SHP77 (cell line): Measurements from ENCODE around the gene OTULIN.
A peak's percentile ranks its signal among the peaks of the same experiment; 100 is the strongest.

ENCODE experiments used
- DNase-seq, 2 experiments: peaks; one replicate each; lab custom pipeline; 2025; lab: John Stamatoyannopoulos, UW

OTULIN gene

GRCh38 chr5:14668181-14668591 is 3.7 kb downstream of the OTULIN start:
- DNase-seq, result no peak

DNA sequence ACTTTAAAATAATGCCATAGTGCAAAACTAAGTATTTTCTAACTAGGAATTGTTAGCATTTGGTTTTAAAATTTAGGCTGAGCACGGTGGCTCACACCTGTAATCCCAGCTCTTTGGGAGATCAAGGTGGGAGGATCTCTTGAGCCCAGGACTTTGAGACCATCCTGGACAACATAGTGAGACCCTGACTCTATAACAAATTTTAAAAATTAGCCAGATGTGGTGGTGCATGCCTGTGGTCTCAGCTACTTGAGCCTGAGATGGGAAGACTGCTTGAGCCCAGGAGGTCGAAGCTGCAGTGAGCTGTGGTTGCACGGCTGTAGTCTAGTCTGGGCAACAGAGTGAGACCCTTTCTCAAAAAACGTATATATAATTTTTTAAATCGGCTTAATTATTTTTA is 4.9 kb downstream of the OTULIN start:
- DNase-seq, result no peak

DNA sequence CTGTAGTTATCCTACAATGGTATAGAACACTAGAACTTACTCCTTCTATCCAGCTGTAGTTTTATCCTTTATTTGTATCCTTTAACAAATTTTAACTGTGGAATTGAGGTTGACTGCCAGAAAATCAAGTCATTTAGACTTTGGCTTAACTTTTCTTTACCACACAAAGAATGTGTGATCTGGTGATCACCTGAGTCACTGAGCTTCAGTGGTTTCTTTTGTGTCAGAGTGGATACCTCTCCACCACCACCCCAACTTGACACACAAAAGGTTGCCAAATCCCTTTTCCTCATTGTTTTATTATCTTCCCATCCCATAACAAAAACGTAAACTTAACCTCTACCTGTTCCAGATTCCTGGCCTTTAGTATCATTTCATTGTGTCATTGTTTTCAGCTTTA is 5.5 kb downstream of the OTULIN start:
- DNase-seq, result no peak

GRCh38 chr5:14671414-14671813 is 6.9 kb downstream of the OTULIN start:
- peak; percentile 47 to 49 for DNase-seq

DNA sequence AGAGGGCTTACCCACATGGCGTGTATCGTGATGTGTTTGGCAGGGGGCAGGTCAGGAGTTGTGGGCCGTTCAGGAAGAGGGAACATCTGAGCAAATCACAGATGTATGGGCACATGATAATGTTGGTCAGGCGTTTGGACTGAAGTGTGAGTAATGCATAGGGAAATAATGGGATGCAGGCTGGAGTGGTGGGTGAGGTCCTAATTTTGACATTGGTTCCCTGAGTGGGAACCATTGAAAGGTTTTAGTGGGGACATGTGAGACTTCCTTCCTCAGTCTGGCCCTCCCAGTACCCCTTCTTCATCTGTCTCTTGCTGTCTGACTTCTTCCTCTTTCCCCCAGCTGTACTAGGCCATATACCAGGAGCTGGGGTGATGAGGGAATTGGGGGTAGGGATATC is 7.6 kb downstream of the OTULIN start:
- no peak for DNase-seq

DNA sequence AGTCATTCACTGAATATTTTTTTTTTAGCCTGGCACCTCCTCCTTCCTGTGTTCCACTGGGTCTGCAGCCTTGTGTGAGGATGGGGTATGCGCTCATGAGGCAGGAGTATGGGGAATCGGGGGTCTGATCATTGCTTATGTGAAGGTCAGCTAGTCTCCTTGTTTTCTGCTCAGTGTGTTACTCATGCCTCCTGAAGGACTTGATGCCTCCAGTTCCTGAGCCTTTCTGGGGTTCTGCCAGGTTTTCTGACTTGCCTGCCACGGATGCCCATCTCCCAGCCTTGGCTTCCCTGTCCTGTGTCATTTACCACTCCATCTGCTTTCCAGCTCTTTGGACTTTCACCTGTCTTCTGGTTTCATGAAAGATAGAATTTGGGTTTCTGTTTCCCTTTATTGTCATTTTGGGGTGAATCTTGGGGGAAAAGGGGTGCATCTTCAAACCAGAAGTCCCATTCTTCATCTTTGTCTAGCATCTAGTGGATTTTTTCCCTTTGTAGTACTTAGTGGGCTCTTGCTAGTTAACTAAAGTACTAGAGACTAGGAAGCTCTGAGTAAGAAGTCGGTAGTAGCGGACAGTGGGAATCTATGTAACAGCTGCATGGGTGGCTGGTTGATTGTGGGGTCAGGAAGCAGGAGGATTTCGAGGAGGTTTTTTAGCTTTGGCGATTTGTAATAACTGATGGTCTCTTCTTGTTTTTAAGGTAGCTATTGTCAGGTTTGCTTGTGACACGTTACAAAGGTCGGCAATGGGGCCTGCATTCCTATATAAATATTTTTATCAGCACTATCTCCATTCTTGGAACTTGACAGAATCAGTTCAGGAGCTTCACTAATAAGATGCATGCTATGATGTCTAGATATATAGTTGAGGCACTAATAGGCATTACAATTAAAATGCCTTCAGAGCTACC is 8.2 kb downstream of the OTULIN start:
- DNase-seq, result no peak

DNA sequence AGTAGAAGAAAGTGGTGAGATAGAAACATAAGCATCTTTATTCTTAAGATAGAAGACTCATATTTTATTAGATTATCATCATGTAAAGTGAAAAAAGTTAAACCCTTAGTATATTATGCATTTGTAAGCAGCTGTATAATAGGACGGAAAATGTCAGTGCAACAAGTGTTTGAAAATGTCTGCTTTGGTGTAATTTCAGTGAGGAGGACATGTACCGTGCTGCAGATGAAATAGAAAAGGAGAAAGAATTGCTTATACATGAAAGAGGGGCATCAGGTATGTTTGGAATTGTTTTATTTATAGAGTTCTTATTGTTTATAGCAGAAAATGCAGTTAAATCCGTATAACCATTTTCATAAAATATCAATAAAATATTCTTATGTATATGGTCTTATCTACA is 8.9 kb downstream of the OTULIN start:
- DNase-seq, result no peak

DNA sequence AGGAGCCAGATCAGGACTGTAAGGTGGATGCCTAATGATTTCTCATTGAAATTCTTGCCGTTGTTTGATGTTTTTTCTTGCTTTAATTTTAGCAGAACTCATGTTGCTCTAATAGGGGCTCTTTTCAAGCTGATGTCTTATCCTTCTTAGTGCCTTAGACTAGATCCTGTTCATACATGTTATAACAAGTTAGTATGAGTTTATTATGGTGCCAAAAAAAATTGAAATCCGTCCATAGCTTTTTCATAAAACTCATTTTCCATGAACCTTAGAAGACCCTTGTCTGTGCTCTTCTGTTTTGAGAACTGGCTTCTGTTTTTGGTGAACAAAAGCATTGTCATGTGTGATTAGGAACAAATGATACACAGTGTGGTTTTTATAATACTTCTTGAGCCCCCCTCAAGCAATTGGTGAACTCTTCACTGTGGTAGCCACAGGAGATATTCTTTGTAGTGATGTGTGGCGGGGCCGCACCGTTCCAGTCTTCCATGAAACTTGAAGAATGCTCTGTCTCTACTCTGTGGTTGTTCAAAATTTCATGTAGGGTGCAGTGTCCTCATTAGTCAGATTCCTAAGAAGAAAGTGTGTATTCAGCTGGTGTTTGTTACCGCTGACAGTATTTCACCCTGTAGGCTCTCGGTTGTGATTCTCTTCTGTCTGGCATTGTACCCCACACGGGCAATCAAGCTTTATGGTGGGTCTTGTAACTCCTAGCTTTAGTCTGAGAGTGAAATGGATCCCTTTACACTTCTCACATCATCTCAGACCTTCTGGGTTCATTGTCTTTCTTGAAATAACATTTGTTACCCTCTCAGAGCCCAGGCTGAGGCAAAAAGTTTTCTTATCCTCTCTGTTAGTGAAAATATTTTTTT is 10.7 kb downstream of the OTULIN start:
- no peak for DNase-seq

- DNase-seq, result no peak
These were observed 11.4 kb downstream of the OTULIN start for GRCh38 chr5:14675865-14676300.

- DNase-seq, result no peak
These were observed 11.8 kb downstream of the OTULIN start for GRCh38 chr5:14676320-14676719.

DNA sequence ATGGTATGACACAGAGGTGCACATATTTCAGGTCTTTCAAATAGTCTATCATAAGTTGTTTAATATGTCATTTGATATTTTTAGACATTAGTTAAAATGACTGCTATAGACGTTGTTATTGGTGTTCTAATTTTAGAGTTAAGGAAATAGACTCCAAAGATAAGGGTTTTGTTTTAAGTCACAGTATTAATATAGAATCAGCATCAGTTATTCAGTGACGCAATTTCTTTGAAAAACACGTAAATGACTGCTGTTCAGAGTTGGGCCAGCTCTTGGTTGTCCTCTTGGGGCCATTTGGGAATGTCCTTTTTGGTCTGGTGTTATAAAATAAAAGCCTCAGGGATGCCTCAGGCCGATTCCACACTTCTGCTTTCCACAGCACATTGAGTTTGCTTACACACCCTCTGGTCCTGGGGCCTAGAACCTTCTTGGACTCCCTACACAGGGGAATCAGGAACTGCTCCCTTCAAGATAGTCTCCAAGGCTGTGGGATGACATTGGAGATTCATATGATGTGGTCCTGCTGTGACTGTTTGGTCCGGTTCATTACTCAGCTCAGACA is 14.3 kb downstream of the OTULIN start:
- DNase-seq, result no peak

DNA sequence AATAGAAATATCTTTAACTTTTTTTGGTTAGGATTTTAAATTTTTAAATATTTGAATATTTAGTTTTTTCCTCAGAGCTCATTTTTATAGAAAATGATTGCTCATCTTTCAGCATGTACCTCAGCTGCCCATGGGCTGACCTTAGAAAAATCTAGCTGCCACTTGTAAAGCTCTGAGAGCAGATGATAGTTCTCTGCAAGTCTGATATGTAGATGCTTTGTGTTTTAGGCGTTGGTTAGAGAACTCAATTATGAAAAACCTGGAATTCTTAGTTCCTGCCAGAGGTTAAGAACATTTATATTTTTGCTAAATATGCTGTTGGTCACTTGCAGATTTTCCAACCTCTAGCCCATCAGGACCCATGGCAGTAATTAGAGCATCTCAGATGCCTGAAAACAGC is 15.1 kb downstream of the OTULIN start:
- DNase-seq, result no peak

GRCh38 chr5:14681236-14681752 is 16.8 kb downstream of the OTULIN start:
- DNase-seq, result no peak

GRCh38 chr5:14683906-14684455 is 19.5 kb downstream of the OTULIN start:
- no peak for DNase-seq

- no peak for DNase-seq
These were observed 20.2 kb downstream of the OTULIN start for GRCh38 chr5:14684757-14685156.

DNA sequence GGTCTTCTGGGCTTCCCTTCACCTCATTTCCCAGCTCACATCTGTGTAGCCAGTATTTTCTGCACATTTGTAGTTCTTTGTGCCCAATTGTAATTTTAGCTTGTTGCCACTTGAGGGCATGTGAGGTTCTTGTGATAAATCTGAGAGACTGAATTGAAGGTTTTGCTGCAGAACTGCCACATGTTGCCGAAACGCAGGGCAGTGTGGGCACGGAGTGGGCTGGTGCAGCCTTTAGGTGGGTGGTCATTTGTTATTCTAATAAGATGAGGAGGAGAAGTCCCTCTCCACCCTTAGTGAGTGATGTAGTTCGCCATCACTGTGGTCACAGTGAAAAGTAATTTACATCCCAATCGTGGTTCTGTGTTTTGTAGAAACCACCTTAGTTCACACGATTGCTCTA is 21.2 kb downstream of the OTULIN start:
- DNase-seq, result peak; percentile 88 to 91

- no peak for DNase-seq
These were observed 22.0 kb downstream of the OTULIN start for GRCh38 chr5:14686517-14686916.

- no peak for DNase-seq
These were observed 22.6 kb downstream of the OTULIN start for GRCh38 chr5:14687023-14687665.

DNA sequence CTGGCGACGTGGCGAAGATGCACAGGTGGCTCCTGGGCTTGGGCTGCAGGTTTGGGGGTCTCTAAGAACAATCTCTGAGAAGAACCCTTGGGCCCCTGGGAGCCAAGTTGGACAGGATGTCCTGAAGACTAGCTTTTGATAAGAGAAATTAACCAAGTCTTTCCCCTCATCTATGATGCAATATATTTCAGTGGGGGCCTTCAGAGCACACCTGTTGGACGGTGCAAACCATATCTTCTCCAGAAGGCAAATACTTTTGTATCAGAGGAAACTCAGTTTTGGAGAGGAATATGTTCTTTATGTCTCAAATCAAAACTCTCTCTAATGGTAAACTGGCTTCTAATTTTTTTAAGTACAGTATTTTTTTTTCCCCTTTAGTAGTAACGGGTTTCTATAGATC is 28.6 kb downstream of the OTULIN start:
- DNase-seq, result no peak

DNA sequence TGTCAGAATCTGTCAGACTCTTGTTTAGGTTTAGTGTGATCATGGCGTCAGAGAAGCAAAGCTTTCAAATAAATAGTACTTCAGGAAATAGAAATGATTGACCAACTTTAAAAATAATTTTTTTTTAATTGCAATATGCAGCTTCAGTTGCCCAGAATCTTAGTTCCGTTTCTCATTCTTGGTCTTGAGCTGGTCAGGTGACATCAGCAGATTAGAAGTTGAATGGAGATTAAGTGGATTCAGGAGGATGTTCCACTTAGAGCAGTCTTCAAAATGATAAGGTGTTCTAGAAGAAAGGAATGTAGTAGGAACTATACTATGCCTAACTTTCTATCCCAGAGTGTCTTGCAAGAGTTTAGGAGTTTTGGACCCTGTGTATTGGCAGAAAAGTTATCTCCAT is 30.6 kb downstream of the OTULIN start:
- DNase-seq, result no peak

GRCh38 chr5:14696057-14696456 is 31.5 kb downstream of the OTULIN start:
- no peak for DNase-seq

DNA sequence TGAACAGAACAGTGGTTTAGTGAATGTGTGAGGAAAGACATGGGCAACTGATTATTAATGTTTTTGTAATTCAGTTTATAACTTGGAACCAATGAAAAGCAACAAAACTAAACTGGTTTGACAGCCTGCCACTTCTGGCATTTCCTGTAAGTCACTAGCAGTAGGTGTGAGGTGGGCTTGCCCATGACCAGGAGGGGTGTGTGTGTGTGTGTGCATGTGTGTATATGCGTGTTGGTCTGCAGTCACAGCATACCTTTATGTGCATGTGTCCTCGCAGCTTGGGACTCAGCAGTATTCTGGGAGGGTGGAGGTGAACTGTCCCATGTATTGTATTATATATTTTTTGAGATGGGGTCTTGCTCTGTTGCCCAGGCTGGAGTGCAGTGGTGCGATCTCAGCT is 32.3 kb downstream of the OTULIN start:
- no peak for DNase-seq
